Activated B cell treated with CpG ODN at 0.5 μM for 24 hours (primary cell): ENCODE data around the gene PACRG. TPM values are rescaled to one million over a fixed set of nuclear protein-coding genes. Genes with fewer than 3 reads are reported as not detected.

Experiments
- ATAC-seq: fragments of 200-7000 bp; cut with Tn5 transposase; one replicate; pipeline ENCODE4 v1.10.0; 2021; ENCODE audit warnings: low read depth, mild to moderate bottlenecking, moderate library complexity
- CTCF ChIA-PET: fragments of 350-600 bp; sonication (Branson Sonifier 250); formaldehyde crosslinking; loops from one replicate; lab custom pipeline; 2021; ENCODE audit warnings: antibody characterized with exemption; lab: Charles Lee
- POLR2A ChIA-PET: fragments of 350-600 bp; sonication (Branson Sonifier 250); formaldehyde crosslinking; loops from one replicate; lab custom pipeline; 2021; ENCODE audit warnings: antibody characterized with exemption; lab: Charles Lee
- DNase-seq: peaks from one replicate; pipeline ENCODE4 v3.0.0; 2022
- H3K27ac Mint-ChIP-seq: one replicate; pipeline ENCODE4 v1.8.0; 2020; ENCODE audit warnings: mixed read lengths
- H3K27me3 Mint-ChIP-seq: one replicate; pipeline ENCODE4 v1.8.0; 2021; ENCODE audit warnings: mixed read lengths
- H3K36me3 Mint-ChIP-seq: one replicate; pipeline ENCODE4 v1.8.0; 2021; ENCODE audit warnings: low read depth, mixed read lengths
- H3K4me1 Mint-ChIP-seq: one replicate; pipeline ENCODE4 v1.8.0; 2021; ENCODE audit warnings: mixed read lengths
- H3K4me3 Mint-ChIP-seq: one replicate; pipeline ENCODE4 v1.8.0; 2020; ENCODE audit warnings: mild to moderate bottlenecking, mixed read lengths
- H3K9me3 Mint-ChIP-seq: one replicate; pipeline ENCODE4 v1.8.0; 2020; ENCODE audit warnings: mixed read lengths
- intact Hi-C: fragments of 100-400 bp; cut with micrococcal nuclease; formaldehyde crosslinking; loops from one replicate; pipeline ENCODE4 v1.15.1; 2024
- total RNA-seq: library from RNA; stranded (reverse); gene quantifications from 2 replicates; pipeline ENCODE4 v1.2.3, GENCODE V29; 2022
- TF ChIP-seq, protein P1 (sequence below): fragments of 200-600 bp; IDR thresholded peaks from one replicate; pipeline ENCODE4 v1.8.0; 2022; ENCODE audit warnings: antibody characterized with exemption, mild to moderate bottlenecking

PACRG gene
- total RNA-seq, 1 donor from 2014 or later = not detected

DNA sequence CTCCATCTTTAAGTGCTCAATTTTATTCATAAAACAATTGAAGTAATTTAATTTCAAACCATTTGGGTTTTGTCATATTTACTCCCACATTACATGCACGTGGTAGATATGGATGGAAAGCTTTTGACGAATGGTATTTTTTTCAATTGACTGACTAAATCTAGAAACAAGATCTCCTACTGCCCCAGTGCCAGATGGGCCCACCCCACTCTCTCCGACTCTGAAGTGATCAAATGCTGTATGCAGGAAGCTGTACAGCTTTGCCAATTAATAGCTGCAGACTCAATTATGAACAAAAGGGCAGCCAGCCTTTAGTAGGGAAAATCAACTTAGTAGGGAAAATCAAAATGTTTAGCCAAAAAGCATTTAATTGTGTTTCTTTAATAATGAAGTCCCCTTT lies 46.2 kb downstream of the PACRG start:
- H3K27me3 Mint-ChIP-seq = no peaks in the 10 kb centered on the region
- H3K4me3 Mint-ChIP-seq = no peak overlapping the region
- ChIA-PET POLR2A (no interaction called here), CTCF (no interaction called here)
- ATAC-seq (no peak), DNase-seq (no peak)
- no peak overlapping the region for H3K27ac Mint-ChIP-seq
- no peaks in the 10 kb centered on the region for H3K36me3 Mint-ChIP-seq
- H3K4me1 Mint-ChIP-seq = no peaks in the 10 kb centered on the region
- H3K9me3 Mint-ChIP-seq = peaks cover 3% of the 10 kb centered on the region
- TF ChIP-seq, protein P1, sequence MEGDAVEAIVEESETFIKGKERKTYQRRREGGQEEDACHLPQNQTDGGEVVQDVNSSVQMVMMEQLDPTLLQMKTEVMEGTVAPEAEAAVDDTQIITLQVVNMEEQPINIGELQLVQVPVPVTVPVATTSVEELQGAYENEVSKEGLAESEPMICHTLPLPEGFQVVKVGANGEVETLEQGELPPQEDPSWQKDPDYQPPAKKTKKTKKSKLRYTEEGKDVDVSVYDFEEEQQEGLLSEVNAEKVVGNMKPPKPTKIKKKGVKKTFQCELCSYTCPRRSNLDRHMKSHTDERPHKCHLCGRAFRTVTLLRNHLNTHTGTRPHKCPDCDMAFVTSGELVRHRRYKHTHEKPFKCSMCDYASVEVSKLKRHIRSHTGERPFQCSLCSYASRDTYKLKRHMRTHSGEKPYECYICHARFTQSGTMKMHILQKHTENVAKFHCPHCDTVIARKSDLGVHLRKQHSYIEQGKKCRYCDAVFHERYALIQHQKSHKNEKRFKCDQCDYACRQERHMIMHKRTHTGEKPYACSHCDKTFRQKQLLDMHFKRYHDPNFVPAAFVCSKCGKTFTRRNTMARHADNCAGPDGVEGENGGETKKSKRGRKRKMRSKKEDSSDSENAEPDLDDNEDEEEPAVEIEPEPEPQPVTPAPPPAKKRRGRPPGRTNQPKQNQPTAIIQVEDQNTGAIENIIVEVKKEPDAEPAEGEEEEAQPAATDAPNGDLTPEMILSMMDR = no peak
- intact Hi-C loops = no loop called here

DNA sequence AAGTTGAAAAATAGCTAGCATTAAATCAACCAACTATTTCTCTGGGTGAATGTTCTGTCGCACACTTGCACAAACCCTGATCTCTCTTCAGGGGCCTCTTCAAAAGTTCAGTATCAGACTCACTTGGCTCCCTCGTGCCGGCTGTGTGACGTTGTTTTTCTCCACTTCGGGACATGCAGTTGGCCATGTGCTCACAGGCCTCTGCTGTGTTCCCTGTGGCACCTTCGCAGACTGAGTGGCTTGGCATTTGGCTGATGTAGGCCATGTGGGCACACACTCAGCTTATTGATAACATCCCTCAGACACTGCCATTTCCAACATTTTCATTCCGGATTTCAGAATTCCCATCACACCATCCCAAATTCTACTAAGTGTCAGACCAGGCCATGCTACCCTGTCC lies 49.3 kb downstream of the PACRG start:
- H3K36me3 Mint-ChIP-seq = no peaks in the 10 kb centered on the region
- DNase-seq (no peak), ATAC-seq (no peak)
- H3K4me1 Mint-ChIP-seq = no peaks in the 10 kb centered on the region
- no peak overlapping the region for H3K27ac Mint-ChIP-seq
- intact Hi-C loops = no loop called here
- no peak overlapping the region for H3K4me3 Mint-ChIP-seq
- TF ChIP-seq, protein P1 = no peak
- peaks cover 16% of the 10 kb centered on the region for H3K9me3 Mint-ChIP-seq
- ChIA-PET POLR2A (no interaction called here), CTCF (no interaction called here)
- H3K27me3 Mint-ChIP-seq = no peaks in the 10 kb centered on the region

DNA sequence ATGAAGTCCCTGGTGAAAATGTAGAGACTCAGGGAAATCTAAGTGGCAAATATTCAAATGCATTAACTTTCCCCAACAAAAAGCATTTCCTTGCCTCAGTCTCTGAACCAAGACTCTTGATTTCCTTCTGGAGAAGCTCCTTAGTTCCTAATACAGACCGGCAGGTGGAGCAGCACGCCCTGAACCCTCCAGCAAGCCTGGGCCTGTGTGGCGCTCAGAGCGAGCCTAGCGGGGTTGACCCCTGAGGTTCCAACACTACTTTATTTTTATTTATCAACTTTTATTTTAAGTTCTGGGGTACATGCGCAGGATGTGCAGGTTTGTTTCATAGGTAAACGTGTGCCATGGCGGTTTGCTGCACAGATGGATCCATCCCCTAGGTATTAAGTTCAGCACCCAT lies 50.8 kb downstream of the PACRG start:
- ATAC-seq (no peak), DNase-seq (no peak)
- Mint-ChIP-seq H3K9me3 (peaks cover 19% of the 10 kb centered on the region), H3K36me3 (no peaks in the 10 kb centered on the region), H3K4me3 (no peak overlapping the region), H3K27me3 (no peaks in the 10 kb centered on the region), H3K27ac (no peak overlapping the region), H3K4me1 (no peaks in the 10 kb centered on the region)
- TF ChIP-seq, protein P1 = no peak
- ChIA-PET CTCF (no interaction called here), POLR2A (no interaction called here)
- intact Hi-C loops = no loop called here

DNA sequence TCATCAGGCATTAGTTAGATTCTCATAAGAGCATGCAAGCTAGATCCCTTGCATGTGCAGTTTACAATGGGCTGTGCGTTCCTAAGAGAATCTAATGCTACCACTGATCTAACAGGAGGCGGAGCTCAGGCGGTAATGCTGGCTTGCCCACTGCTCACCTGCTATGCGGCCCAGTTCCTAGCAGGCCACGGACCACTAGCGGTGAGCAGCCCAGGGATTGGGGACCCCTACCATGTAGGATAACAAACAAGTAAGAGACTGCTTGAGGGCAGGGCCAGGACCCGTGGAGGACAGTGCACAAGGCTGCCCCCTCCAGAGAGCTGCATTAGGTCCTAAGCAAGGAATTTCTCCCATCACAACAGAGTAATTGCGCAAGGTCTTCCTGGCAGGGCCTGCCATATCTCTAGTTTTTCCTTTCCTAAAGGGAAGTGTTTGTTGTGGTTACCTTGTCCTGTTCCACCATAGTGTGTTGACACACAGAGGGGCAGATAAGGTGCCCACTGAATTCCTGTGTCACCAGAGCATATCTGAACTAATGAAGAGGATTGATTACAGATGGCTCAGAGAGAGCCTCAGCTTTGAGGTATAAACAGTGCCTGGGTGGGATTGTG lies 58.0 kb downstream of the PACRG start:
- Mint-ChIP-seq H3K9me3 (peaks cover 14% of the 10 kb centered on the region), H3K27ac (no peak overlapping the region), H3K4me1 (no peaks in the 10 kb centered on the region), H3K27me3 (no peaks in the 10 kb centered on the region), H3K36me3 (no peaks in the 10 kb centered on the region), H3K4me3 (no peak overlapping the region)
- TF ChIP-seq, protein P1 = no peak
- POLR2A ChIA-PET = no interaction called here
- intact Hi-C loops = no loop called here
- CTCF ChIA-PET = no interaction called here
- DNase-seq (no peak), ATAC-seq (no peak)

DNA sequence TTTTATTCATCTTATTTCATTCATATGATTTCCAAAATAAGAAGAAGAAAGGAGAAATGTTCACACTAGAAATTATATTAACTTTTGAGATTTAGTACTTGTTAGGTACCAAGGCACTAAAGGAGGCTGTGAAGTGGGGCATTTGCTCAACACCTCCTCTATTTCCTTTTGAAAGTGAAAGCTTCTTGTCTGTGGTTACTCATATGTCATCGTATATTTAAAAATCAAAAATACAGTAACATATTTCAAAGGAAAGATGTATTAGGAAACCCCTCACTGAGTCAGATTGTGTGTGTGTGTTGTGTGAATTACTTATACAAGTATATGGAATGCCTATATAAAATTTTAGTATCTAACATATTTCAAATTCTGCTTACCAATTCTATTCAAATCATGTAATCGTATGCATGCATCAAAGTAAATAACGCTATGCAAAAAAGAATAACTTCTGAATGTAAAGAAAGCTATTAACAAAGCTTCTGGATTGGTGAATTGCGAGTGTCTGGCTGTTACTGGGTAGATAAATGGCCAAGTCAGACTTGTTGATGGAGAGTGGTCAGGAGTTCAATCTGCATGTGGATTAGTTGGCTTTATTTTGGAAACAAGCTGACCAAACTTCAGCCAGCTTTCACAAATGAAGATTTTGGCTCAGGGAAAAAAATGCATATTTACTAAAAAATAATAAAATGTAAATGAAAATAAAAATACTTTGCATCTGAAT lies 70.9 kb downstream of the PACRG start:
- intact Hi-C loops = no loop called here
- no peaks in the 10 kb centered on the region for H3K27me3 Mint-ChIP-seq
- POLR2A ChIA-PET = no interaction called here
- TF ChIP-seq, protein P1 = no peak
- ATAC-seq (no peak), DNase-seq (no peak)
- CTCF ChIA-PET = no interaction called here
- no peaks in the 10 kb centered on the region for H3K4me1 Mint-ChIP-seq
- no peaks in the 10 kb centered on the region for H3K36me3 Mint-ChIP-seq
- H3K9me3 Mint-ChIP-seq = no peaks in the 10 kb centered on the region
- H3K4me3 Mint-ChIP-seq = no peak overlapping the region
- H3K27ac Mint-ChIP-seq = no peak overlapping the region
